HEK293 (cell line): ENCODE data around the gene SLC30A7.

Experiments
- PRDM1 ChIP-seq: fragments of 450-650 bp; formaldehyde crosslinking; IDR thresholded peaks from 2 replicates; pipeline ENCODE4; 2016; ENCODE audit warnings: missing biosample characterization, missing genetic modification characterization
- ZFP41 ChIP-seq: fragments of 450-650 bp; formaldehyde crosslinking; IDR thresholded peaks from 2 replicates; pipeline ENCODE4 v1.5.1; 2016; ENCODE audit warnings: missing biosample characterization, missing genetic modification characterization, borderline replicate concordance
- ZNF155 ChIP-seq: fragments of 450-650 bp; formaldehyde crosslinking; IDR thresholded peaks from 2 replicates; pipeline ENCODE4 v1.5.1; 2016; ENCODE audit warnings: missing biosample characterization, missing genetic modification characterization
- ZNF341 ChIP-seq: fragments of 450-650 bp; formaldehyde crosslinking; IDR thresholded peaks from 2 replicates; pipeline ENCODE4; 2016; ENCODE audit warnings: low read depth, missing biosample characterization, missing genetic modification characterization
- ZSCAN16 ChIP-seq: fragments of 450-650 bp; formaldehyde crosslinking; IDR thresholded peaks from 2 replicates; pipeline ENCODE4 v1.5.1; 2016; ENCODE audit warnings: missing biosample characterization, missing genetic modification characterization
- TF ChIP-seq, protein P1 (sequence below): fragments of 450-650 bp; formaldehyde crosslinking; IDR thresholded peaks from 2 replicates; pipeline ENCODE4 v1.5.1; 2016; ENCODE audit warnings: missing biosample characterization, missing genetic modification characterization
- TF ChIP-seq, protein P2 (sequence below): fragments of 450-650 bp; formaldehyde crosslinking; IDR thresholded peaks from 2 replicates; pipeline ENCODE4 v1.5.1; 2016; ENCODE audit warnings: missing biosample characterization, missing genetic modification characterization
- TF ChIP-seq, protein P3 (sequence below): fragments of 450-650 bp; IDR thresholded peaks from 2 replicates; pipeline ENCODE4 v1.5.1; 2018; ENCODE audit warnings: missing biosample characterization, missing genetic modification characterization
- TF ChIP-seq, protein P4 (sequence below): fragments of 450-650 bp; formaldehyde crosslinking; conservative IDR thresholded peaks from 2 replicates; pipeline ENCODE4 v1.5.1; 2016; ENCODE audit warnings: low read depth, missing biosample characterization, missing genetic modification characterization
- TF ChIP-seq, protein P5 (sequence below): fragments of 450-650 bp; formaldehyde crosslinking; IDR thresholded peaks from 2 replicates; pipeline ENCODE4 v1.5.1; 2016; ENCODE audit warnings: missing biosample characterization, missing genetic modification characterization
- TF ChIP-seq, protein P6 (sequence below): fragments of 450-650 bp; formaldehyde crosslinking; IDR thresholded peaks from 2 replicates; pipeline ENCODE4 v1.5.1; 2016; ENCODE audit warnings: missing biosample characterization, missing genetic modification characterization

DNA sequence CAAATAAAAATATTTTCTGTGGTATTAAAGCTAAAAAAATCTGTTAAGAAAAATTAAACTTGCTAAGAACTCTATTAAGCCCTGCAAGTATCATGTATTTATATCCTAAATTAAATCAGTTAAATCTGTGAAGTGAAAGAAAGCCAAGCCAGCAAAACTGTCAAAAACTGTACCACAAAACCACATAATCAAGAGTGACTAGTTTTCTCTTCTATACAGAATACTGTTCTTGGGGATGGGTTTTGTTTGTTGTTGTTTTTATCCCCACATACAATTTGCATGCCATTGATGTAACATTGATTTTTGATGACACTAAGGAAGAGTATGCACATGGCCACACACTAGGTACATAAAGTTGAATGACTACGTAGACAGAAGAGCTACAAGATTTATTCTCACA is 109.3 kb downstream of the SLC30A7 start:
- TF ChIP-seq ZNF341 (tag by site-specific recombination) = no peak
- TF ChIP-seq, protein P1, sequence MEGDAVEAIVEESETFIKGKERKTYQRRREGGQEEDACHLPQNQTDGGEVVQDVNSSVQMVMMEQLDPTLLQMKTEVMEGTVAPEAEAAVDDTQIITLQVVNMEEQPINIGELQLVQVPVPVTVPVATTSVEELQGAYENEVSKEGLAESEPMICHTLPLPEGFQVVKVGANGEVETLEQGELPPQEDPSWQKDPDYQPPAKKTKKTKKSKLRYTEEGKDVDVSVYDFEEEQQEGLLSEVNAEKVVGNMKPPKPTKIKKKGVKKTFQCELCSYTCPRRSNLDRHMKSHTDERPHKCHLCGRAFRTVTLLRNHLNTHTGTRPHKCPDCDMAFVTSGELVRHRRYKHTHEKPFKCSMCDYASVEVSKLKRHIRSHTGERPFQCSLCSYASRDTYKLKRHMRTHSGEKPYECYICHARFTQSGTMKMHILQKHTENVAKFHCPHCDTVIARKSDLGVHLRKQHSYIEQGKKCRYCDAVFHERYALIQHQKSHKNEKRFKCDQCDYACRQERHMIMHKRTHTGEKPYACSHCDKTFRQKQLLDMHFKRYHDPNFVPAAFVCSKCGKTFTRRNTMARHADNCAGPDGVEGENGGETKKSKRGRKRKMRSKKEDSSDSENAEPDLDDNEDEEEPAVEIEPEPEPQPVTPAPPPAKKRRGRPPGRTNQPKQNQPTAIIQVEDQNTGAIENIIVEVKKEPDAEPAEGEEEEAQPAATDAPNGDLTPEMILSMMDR (tag by site-specific recombination) = no peak
- TF ChIP-seq PRDM1 (tag by site-specific recombination) = no peak
- TF ChIP-seq, protein P2, sequence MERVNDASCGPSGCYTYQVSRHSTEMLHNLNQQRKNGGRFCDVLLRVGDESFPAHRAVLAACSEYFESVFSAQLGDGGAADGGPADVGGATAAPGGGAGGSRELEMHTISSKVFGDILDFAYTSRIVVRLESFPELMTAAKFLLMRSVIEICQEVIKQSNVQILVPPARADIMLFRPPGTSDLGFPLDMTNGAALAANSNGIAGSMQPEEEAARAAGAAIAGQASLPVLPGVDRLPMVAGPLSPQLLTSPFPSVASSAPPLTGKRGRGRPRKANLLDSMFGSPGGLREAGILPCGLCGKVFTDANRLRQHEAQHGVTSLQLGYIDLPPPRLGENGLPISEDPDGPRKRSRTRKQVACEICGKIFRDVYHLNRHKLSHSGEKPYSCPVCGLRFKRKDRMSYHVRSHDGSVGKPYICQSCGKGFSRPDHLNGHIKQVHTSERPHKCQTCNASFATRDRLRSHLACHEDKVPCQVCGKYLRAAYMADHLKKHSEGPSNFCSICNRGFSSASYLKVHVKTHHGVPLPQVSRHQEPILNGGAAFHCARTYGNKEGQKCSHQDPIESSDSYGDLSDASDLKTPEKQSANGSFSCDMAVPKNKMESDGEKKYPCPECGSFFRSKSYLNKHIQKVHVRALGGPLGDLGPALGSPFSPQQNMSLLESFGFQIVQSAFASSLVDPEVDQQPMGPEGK (tag by site-specific recombination) = no peak
- TF ChIP-seq, protein P3, sequence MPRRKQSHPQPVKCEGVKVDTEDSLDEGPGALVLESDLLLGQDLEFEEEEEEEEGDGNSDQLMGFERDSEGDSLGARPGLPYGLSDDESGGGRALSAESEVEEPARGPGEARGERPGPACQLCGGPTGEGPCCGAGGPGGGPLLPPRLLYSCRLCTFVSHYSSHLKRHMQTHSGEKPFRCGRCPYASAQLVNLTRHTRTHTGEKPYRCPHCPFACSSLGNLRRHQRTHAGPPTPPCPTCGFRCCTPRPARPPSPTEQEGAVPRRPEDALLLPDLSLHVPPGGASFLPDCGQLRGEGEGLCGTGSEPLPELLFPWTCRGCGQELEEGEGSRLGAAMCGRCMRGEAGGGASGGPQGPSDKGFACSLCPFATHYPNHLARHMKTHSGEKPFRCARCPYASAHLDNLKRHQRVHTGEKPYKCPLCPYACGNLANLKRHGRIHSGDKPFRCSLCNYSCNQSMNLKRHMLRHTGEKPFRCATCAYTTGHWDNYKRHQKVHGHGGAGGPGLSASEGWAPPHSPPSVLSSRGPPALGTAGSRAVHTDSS (tag by site-specific recombination) = no peak
- TF ChIP-seq, protein P4, sequence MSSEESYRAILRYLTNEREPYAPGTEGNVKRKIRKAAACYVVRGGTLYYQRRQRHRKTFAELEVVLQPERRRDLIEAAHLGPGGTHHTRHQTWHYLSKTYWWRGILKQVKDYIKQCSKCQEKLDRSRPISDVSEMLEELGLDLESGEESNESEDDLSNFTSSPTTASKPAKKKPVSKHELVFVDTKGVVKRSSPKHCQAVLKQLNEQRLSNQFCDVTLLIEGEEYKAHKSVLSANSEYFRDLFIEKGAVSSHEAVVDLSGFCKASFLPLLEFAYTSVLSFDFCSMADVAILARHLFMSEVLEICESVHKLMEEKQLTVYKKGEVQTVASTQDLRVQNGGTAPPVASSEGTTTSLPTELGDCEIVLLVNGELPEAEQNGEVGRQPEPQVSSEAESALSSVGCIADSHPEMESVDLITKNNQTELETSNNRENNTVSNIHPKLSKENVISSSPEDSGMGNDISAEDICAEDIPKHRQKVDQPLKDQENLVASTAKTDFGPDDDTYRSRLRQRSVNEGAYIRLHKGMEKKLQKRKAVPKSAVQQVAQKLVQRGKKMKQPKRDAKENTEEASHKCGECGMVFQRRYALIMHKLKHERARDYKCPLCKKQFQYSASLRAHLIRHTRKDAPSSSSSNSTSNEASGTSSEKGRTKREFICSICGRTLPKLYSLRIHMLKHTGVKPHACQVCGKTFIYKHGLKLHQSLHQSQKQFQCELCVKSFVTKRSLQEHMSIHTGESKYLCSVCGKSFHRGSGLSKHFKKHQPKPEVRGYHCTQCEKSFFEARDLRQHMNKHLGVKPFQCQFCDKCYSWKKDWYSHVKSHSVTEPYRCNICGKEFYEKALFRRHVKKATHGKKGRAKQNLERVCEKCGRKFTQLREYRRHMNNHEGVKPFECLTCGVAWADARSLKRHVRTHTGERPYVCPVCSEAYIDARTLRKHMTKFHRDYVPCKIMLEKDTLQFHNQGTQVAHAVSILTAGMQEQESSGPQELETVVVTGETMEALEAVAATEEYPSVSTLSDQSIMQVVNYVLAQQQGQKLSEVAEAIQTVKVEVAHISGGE (tag by site-specific recombination) = no peak
- TF ChIP-seq, protein P5, sequence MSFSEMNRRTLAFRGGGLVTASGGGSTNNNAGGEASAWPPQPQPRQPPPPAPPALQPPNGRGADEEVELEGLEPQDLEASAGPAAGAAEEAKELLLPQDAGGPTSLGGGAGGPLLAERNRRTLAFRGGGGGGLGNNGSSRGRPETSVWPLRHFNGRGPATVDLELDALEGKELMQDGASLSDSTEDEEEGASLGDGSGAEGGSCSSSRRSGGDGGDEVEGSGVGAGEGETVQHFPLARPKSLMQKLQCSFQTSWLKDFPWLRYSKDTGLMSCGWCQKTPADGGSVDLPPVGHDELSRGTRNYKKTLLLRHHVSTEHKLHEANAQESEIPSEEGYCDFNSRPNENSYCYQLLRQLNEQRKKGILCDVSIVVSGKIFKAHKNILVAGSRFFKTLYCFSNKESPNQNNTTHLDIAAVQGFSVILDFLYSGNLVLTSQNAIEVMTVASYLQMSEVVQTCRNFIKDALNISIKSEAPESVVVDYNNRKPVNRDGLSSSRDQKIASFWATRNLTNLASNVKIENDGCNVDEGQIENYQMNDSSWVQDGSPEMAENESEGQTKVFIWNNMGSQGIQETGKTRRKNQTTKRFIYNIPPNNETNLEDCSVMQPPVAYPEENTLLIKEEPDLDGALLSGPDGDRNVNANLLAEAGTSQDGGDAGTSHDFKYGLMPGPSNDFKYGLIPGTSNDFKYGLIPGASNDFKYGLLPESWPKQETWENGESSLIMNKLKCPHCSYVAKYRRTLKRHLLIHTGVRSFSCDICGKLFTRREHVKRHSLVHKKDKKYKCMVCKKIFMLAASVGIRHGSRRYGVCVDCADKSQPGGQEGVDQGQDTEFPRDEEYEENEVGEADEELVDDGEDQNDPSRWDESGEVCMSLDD = no peak
- no peak for TF ChIP-seq ZSCAN16
- TF ChIP-seq ZNF155 = no peak
- TF ChIP-seq, protein P6, sequence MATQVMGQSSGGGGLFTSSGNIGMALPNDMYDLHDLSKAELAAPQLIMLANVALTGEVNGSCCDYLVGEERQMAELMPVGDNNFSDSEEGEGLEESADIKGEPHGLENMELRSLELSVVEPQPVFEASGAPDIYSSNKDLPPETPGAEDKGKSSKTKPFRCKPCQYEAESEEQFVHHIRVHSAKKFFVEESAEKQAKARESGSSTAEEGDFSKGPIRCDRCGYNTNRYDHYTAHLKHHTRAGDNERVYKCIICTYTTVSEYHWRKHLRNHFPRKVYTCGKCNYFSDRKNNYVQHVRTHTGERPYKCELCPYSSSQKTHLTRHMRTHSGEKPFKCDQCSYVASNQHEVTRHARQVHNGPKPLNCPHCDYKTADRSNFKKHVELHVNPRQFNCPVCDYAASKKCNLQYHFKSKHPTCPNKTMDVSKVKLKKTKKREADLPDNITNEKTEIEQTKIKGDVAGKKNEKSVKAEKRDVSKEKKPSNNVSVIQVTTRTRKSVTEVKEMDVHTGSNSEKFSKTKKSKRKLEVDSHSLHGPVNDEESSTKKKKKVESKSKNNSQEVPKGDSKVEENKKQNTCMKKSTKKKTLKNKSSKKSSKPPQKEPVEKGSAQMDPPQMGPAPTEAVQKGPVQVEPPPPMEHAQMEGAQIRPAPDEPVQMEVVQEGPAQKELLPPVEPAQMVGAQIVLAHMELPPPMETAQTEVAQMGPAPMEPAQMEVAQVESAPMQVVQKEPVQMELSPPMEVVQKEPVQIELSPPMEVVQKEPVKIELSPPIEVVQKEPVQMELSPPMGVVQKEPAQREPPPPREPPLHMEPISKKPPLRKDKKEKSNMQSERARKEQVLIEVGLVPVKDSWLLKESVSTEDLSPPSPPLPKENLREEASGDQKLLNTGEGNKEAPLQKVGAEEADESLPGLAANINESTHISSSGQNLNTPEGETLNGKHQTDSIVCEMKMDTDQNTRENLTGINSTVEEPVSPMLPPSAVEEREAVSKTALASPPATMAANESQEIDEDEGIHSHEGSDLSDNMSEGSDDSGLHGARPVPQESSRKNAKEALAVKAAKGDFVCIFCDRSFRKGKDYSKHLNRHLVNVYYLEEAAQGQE = no peak
- TF ChIP-seq ZFP41 (tag by site-specific recombination) = no peak
